ENCODE data around the gene RORB. TPM values are rescaled to one million over a fixed set of nuclear protein-coding genes. Genes with fewer than 3 reads are reported as not detected.

Gene RORB
- total RNA-seq, 1 donor from 2014 or later = 2.1 TPM

DNA sequence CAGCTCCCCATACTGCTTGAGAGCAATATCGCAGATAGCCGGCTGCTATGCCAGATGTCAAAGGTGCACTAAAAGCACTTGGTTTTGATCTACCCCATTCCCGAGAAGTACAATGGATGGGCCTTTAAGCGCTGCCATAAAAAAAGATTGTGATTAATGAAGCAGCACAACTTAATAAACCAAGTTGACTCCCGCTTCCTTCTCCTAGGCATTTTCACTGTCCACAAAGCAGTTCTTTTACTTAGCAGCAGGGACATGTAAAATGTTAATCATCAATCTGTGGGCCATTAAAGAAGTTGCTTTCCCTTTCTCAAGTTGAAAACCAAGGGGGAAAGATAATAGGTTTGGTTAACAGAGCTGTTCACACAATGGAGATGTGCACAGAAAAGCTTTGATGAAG is 214.2 kb downstream of the RORB start:
- Histone ChIP-seq H3K36me3 (no peaks in the 10 kb centered on the region), H3K4me3 (no peak overlapping the region), H3K27ac (no peak overlapping the region), H3K4me1 (no peaks in the 10 kb centered on the region), H3K9me3 (no peaks in the 10 kb centered on the region), H3K27me3 (no peaks in the 10 kb centered on the region)
- TF ChIP-seq, protein P1, sequence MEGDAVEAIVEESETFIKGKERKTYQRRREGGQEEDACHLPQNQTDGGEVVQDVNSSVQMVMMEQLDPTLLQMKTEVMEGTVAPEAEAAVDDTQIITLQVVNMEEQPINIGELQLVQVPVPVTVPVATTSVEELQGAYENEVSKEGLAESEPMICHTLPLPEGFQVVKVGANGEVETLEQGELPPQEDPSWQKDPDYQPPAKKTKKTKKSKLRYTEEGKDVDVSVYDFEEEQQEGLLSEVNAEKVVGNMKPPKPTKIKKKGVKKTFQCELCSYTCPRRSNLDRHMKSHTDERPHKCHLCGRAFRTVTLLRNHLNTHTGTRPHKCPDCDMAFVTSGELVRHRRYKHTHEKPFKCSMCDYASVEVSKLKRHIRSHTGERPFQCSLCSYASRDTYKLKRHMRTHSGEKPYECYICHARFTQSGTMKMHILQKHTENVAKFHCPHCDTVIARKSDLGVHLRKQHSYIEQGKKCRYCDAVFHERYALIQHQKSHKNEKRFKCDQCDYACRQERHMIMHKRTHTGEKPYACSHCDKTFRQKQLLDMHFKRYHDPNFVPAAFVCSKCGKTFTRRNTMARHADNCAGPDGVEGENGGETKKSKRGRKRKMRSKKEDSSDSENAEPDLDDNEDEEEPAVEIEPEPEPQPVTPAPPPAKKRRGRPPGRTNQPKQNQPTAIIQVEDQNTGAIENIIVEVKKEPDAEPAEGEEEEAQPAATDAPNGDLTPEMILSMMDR (IDR thresholded peaks at IDR 0.05) = no peak
- intact Hi-C loops (cut with DNase I) = no loop called here
- DNase-seq = no peak
- no peak for ATAC-seq

GRCh38 chr9:74718709-74719108 is 221.6 kb downstream of the RORB start:
- TF ChIP-seq, protein P1 (IDR thresholded peaks at IDR 0.05) = no peak
- Histone ChIP-seq H3K9me3 (no peaks in the 10 kb centered on the region), H3K4me3 (no peak overlapping the region), H3K27me3 (no peaks in the 10 kb centered on the region), H3K36me3 (no peaks in the 10 kb centered on the region), H3K4me1 (no peaks in the 10 kb centered on the region), H3K27ac (no peak overlapping the region)
- no peak for ATAC-seq
- intact Hi-C loops (cut with DNase I) = no loop called here
- DNase-seq = no peak

GRCh38 chr9:74719306-74719705 is 222.2 kb downstream of the RORB start:
- no peaks in the 10 kb centered on the region for H3K36me3 ChIP-seq
- no peaks in the 10 kb centered on the region for H3K9me3 ChIP-seq
- no peak overlapping the region for H3K27ac ChIP-seq
- H3K27me3 ChIP-seq = no peaks in the 10 kb centered on the region
- H3K4me1 ChIP-seq = no peaks in the 10 kb centered on the region
- DNase-seq (no peak), ATAC-seq (no peak)
- no peak overlapping the region for H3K4me3 ChIP-seq
- intact Hi-C loops (cut with DNase I) = no loop called here
- TF ChIP-seq, protein P1 (IDR thresholded peaks at IDR 0.05) = no peak

DNA sequence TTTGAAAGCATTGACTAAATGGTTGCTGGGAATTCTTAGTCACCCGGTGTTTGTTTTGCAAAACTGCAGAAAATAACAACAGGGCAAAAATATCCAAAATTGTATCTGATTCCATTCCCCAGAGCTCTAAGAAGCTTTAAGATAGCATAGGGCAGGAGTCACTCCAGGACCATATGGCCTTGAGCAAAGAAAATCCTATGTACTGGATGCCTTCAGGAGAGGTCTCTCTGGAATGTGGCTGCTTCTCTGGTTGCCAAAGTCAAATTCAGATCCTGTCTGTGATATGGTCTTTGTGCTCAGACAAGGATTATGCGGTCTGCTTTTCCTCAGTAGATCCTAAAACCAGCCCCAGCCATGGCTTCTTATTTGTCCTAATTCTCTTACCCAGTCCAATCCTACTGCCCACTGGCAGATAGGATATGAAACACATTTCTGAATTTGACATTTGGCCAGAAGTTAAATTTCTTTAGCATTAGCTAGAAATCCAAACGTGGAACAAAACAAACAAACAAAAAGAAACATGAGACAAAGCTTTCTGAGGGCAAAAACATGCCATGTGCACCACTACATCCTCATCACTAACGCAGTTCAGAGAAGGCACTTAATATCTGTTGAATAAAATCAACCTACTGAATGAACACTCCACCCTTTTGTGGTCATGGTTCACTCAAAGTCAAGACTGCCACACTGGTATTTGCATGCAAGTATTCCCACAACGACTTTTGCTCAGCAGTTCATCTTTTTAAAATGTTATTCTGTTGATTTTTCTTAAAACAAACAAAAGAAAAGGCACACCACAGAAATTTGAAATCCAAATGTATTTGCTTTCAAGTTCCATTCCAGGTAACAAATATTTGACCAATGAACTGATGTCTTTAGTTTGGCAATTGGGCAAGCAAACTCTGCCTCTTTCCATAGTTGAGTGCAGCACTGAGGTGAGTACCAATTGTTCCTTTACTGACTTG is 224.8 kb downstream of the RORB start:
- intact Hi-C loops (cut with DNase I) = no loop called here
- Histone ChIP-seq H3K27ac (no peak overlapping the region), H3K9me3 (no peaks in the 10 kb centered on the region), H3K36me3 (no peaks in the 10 kb centered on the region), H3K27me3 (no peaks in the 10 kb centered on the region), H3K4me3 (no peak overlapping the region), H3K4me1 (no peaks in the 10 kb centered on the region)
- DNase-seq (no peak), ATAC-seq (no peak)
- TF ChIP-seq, protein P1 (IDR thresholded peaks at IDR 0.05) = no peak

GRCh38 chr9:74724317-74724716 is 227.2 kb downstream of the RORB start:
- ATAC-seq = no peak
- DNase-seq = no peak
- Histone ChIP-seq H3K27me3 (no peaks in the 10 kb centered on the region), H3K4me3 (no peak overlapping the region), H3K4me1 (no peaks in the 10 kb centered on the region), H3K9me3 (no peaks in the 10 kb centered on the region), H3K36me3 (no peaks in the 10 kb centered on the region), H3K27ac (no peak overlapping the region)
- TF ChIP-seq, protein P1 (IDR thresholded peaks at IDR 0.05) = no peak
- intact Hi-C loops (cut with DNase I) = no loop called here

Data from upper lobe of right lung (tissue), 1 donor.